Right lobe of liver (tissue), 6 donors: ENCODE data around the gene UMPS. TPM values are rescaled to one million over a fixed set of nuclear protein-coding genes. Genes with fewer than 3 reads are reported as not detected.
A peak's percentile ranks its signal among the peaks of the same experiment; 100 is the strongest.

Experiments used
- ATAC-seq, 4 donors: fragments of 200-7000 bp; cut with Tn5 transposase; one replicate each; pipeline ENCODE4 v1.9.1; 2020; ENCODE audit warnings: mild to moderate bottlenecking in 4 of 4, moderate library complexity in 4 of 4
- DNase-seq, 3 donors: peaks; one replicate each; pipeline ENCODE4 v3.0.0-alpha.2; 2020
- H3K27ac ChIP-seq, 3 donors: fragments of 200-600 bp; one replicate each; pipeline ENCODE4 v1.8.0; 2022
- H3K27me3 ChIP-seq, 2 donors: fragments of 200-600 bp; one replicate each; pipeline ENCODE4 v1.8.0; 2022
- H3K36me3 ChIP-seq, 4 donors: fragments of 200-600 bp; sonication (generic) in 1 of 4; one replicate each; pipeline versions ENCODE4 v1.5.1 to v1.8.0; 2017 to 2022; ENCODE audit warnings: control low read depth in 1 of 4
- H3K4me1 ChIP-seq, 4 donors: fragments of 200-600 bp; sonication (generic) in 1 of 4; one replicate each; pipeline versions ENCODE4 v1.5.1 to v1.8.0; 2017 to 2022; ENCODE audit warnings: control low read depth in 1 of 4
- H3K4me3 ChIP-seq, 3 donors: fragments of 200-600 bp; one replicate each; pipeline ENCODE4 v1.8.0; 2022
- H3K9me3 ChIP-seq, 4 donors: fragments of 200-600 bp; sonication (generic) in 1 of 4; one replicate each; pipeline versions ENCODE4 v1.5.1 to v1.8.0; 2017 to 2022; ENCODE audit warnings: control low read depth in 1 of 4
- POLR2A ChIP-seq: fragments of 450-650 bp; IDR thresholded peaks from one replicate; pipeline ENCODE4 v1.6.1; 2017; ENCODE audit warnings: antibody characterized with exemption, mild to moderate bottlenecking
- WGBS: methylation state at CpG from one replicate; pipeline ENCODE4 v1.1.6; 2018; ENCODE audit warnings: low coverage, low lambda C conversion rate; ENCODE audit not compliant: insufficient coverage; ENCODE audit errors: missing lambda C conversion rate; 5-methylcytosine and 5-hydroxymethylcytosine counted together
- intact Hi-C, 2 donors: fragments of 100-400 bp; cut with DNase I; formaldehyde crosslinking; loops; one replicate each; pipeline versions ENCODE4 v1.11.2 to v1.14.1; 2022
- total RNA-seq, 6 experiments: library from RNA; depleted of rRNA in 2 of 6; stranded (reverse); fragments of >200 nt in 2 of 6; fragmentation: NEBNext Ultra II Directional in 3 of 6; extraction: Animal tissue kit (Norgen Biotek cat#: 25700) in 3 of 6; gene quantifications; one replicate each; pipeline versions ENCODE4 v1.1.0 to v1.2.4, GENCODE V29; 2016 to 2023
- TF ChIP-seq, protein P1 (sequence below), 4 donors: fragments of 200-600 bp in 3 of 4; fragments of 450-650 bp in 1 of 4; IDR thresholded peaks; one replicate each; pipeline versions ENCODE4 v1.5.1 to v1.8.0; 2016 to 2022; ENCODE audit warnings: antibody characterized with exemption in 4 of 4, mild to moderate bottlenecking in 2 of 4
- donor health status: DM: no; HTN: yes; CAD: no.
- donor health status: DM: no; HTN: no; CAD: no.
- donor health status: DM: no; HTN: no; CAD: no.
- donor health status: DM: no; HTN: yes; CAD: no.
- donor health status: DM: no; HTN: yes; CAD: no.

Gene UMPS
- total RNA-seq, 6 experiments from 2014 or later: 17.5 to 29.9 (median 25.5) TPM

DNA sequence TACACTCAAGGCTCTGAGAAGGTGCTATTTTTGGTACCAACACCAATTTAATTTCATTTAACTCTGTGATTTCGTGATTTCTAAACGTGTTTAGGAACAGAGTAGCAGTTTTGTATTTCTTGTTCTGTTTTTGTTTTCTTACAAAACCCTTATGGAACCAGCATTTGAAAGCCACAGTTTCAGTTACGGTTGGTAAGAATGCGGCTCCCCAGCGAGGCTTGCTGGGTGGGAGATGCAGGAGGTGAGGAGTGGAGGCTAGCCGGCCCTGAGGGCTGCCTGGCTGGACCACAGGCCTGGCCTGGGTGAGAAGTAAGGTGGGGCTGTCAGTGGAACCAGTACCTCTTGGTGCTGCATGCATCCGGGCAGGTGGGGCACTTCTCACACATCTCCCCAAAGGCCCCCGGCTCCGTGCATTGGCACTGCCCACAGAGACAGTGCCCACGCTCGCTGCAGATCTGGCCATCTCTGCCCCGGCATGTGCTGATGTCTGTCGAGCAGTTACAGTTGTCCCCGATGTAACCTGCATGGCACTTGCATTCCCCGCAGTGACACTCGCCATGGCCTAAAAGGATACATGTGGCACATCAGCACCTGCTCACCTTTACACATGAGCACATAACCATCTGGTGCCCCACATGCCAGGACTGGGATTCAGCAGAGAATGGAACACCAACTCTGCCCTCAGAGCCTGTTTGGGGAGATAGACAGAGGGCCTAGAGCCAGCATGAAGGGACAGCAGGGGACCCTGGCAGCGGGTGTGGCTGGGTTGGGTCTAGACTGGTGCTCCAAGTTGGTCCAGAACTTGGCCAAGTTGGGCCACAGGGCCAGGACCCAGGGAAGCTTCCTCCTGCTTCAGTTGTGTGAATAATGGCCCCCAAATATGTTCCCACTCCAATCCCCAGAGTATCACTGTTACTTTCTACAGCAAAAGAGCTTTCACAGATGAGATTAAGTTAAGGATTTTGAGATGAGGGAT, 43.4 kb downstream of the UMPS start:
- H3K27me3 ChIP-seq: no peaks in the 10 kb centered on the region
- peaks cover 1 to 11% (median 7%) of the 10 kb centered on the region in 4 donors for H3K36me3 ChIP-seq
- intact Hi-C loops: no loop called here
- DNase-seq (no peak), ATAC-seq (no peak)
- H3K9me3 ChIP-seq: no peaks in the 10 kb centered on the region
- TF ChIP-seq POLR2A: no peak
- TF ChIP-seq, protein P1, sequence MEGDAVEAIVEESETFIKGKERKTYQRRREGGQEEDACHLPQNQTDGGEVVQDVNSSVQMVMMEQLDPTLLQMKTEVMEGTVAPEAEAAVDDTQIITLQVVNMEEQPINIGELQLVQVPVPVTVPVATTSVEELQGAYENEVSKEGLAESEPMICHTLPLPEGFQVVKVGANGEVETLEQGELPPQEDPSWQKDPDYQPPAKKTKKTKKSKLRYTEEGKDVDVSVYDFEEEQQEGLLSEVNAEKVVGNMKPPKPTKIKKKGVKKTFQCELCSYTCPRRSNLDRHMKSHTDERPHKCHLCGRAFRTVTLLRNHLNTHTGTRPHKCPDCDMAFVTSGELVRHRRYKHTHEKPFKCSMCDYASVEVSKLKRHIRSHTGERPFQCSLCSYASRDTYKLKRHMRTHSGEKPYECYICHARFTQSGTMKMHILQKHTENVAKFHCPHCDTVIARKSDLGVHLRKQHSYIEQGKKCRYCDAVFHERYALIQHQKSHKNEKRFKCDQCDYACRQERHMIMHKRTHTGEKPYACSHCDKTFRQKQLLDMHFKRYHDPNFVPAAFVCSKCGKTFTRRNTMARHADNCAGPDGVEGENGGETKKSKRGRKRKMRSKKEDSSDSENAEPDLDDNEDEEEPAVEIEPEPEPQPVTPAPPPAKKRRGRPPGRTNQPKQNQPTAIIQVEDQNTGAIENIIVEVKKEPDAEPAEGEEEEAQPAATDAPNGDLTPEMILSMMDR (IDR thresholded peaks at IDR 0.05): no peak
- H3K27ac ChIP-seq: no peak overlapping the region
- peaks cover 0 to 12% (median 0%) of the 10 kb centered on the region in 4 donors for H3K4me1 ChIP-seq
- 82% methylated on average over 9 of the region's 17 CpGs for WGBS
- H3K4me3 ChIP-seq: no peak overlapping the region

DNA sequence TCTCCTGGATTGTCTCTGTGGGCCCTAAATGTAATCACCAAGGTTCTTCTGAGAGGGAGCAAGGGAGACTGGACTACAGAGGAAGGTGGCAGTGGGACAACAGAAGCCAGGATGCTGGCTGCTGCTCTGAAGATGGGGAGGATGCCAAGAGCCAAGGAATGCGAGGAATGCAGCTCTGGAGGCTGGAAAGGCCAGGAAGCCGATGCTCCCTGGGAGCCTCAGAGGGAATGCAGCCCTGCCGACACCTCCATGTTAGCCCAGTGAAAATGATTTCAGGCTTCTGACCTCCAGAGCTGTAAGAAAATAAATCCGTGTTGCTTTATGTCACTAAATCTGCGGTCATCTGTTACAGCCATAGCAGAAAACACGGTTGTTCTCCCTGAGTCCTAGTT, 44.1 kb downstream of the UMPS start:
- intact Hi-C loops: no loop called here
- Histone ChIP-seq H3K27ac (no peak overlapping the region), H3K4me3 (no peak overlapping the region), H3K27me3 (no peaks in the 10 kb centered on the region), H3K9me3 (no peaks in the 10 kb centered on the region), H3K4me1 (peaks cover 0 to 12% (median 0%) of the 10 kb centered on the region in 4 donors), H3K36me3 (peaks cover 0 to 6% (median 4%) of the 10 kb centered on the region in 4 donors)
- TF ChIP-seq, protein P1 (IDR thresholded peaks at IDR 0.05): no peak
- TF ChIP-seq POLR2A: no peak
- ATAC-seq (peak in 3 of 4 donors; percentile 11 to 38 (median 20)), DNase-seq (no peak)
- WGBS: 57% methylated on average over 6 of the region's 6 CpGs

DNA sequence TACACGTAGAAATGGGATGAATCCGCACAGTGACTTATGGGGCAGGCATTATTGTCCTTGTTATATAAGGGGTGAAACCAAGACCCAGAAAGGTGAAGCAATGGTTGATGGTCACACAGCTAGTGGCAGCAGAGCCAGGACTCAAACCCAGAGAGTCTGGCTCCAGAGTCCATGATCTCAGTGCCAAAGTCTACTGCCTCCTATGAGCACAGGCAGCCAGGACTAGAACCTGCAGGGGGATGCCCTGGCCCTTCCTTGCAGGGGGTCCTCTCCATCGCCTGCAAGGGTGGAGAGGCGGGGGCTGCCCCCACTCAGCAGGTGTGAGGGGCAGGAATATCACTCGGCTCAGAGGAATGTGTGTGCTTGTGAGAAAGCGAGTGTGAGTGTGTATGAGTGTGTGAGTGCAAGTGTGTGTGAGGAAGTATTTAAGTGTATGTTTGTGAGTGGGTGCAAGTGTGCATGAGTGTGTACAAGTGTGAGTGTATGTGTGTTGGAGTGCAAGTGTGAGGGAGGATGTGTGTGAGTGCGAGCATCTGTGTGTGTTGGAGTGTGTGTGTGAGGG, 44.7 kb downstream of the UMPS start:
- Histone ChIP-seq H3K36me3 (peaks cover 0 to 6% (median 4%) of the 10 kb centered on the region in 4 donors), H3K4me3 (no peak overlapping the region), H3K9me3 (no peaks in the 10 kb centered on the region), H3K4me1 (peaks cover 0 to 12% (median 0%) of the 10 kb centered on the region in 4 donors), H3K27me3 (no peaks in the 10 kb centered on the region), H3K27ac (no peak overlapping the region)
- 58% methylated on average over 3 of the region's 7 CpGs for WGBS
- intact Hi-C loops: no loop called here
- TF ChIP-seq, protein P1 (IDR thresholded peaks at IDR 0.05): no peak
- no peak for TF ChIP-seq POLR2A
- ATAC-seq: no peak
- no peak for DNase-seq

DNA sequence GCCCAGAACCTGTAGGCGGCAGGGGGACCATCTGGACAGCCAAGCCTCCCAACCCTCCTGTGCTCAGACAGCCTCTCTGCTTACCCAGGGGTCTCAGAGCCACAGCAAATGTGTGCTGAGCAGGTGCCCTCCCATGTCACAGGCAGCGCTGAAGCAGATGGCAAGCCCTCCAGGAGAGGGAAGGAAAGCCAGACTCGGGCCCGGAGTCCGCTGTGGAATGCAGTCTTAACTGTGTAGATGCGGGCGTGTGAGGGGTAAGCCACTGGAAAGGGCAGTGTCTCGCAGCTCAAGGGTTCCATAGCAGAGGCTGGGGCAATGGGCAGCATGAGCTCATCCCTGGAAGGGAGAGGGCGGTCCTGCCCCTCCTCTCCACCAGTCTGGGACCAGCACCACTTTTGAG, 45.6 kb downstream of the UMPS start:
- Histone ChIP-seq H3K9me3 (no peaks in the 10 kb centered on the region), H3K4me3 (no peak overlapping the region), H3K27ac (no peak overlapping the region), H3K36me3 (peaks cover 0 to 6% (median 4%) of the 10 kb centered on the region in 4 donors), H3K27me3 (no peaks in the 10 kb centered on the region), H3K4me1 (peaks cover 0 to 20% (median 1%) of the 10 kb centered on the region in 4 donors)
- WGBS: 100% methylated on average over 3 of the region's 9 CpGs
- intact Hi-C loops: no loop called here
- no peak for DNase-seq
- TF ChIP-seq POLR2A: no peak
- TF ChIP-seq, protein P1 (IDR thresholded peaks at IDR 0.05): no peak
- no peak for ATAC-seq
